K562 (cell line): Measurements from ENCODE around the gene ATP8B2. TPM values are rescaled to one million over a fixed set of nuclear protein-coding genes. Genes with fewer than 3 reads are reported as not detected.

Experiments used
- ARID2 ChIP-seq: fragments of 450-650 bp; IDR thresholded peaks from 2 replicates; pipeline ENCODE4 v1.6.1; 2017; ENCODE audit warnings: antibody characterized with exemption, mild to moderate bottlenecking
- CC2D1A ChIP-seq: fragments of 450-650 bp; IDR thresholded peaks from 2 replicates; pipeline ENCODE4 v1.6.1; 2017; ENCODE audit warnings: mild to moderate bottlenecking
- E2F3 ChIP-seq: fragments of 250-450 bp; sonication (Bioruptor Pico); IDR thresholded peaks from 2 replicates; pipeline ENCODE4 v1.4.0; 2020; ENCODE audit warnings: mild to moderate bottlenecking
- HCFC1 ChIP-seq: IDR thresholded peaks from 2 replicates; pipeline ENCODE4 v1.6.1; 2012; ENCODE audit warnings: low read depth, low read length, improper control_type of control experiment
- MYBL2 ChIP-seq, 2 experiments: fragments of 450-650 bp in 1 of 2; sonication (generic) in 1 of 2; formaldehyde crosslinking in 1 of 2; IDR thresholded peaks; 2 replicates each; pipeline versions ENCODE4 v1.6.1 to v1.8.1; 2017 to 2022; ENCODE audit warnings: borderline replicate concordance in 1 of 2, inconsistent platforms in 1 of 2, low read depth in 1 of 2, mild to moderate bottlenecking in 1 of 2, missing genetic modification reagents in 1 of 2, moderate library complexity in 1 of 2
- RB1 ChIP-seq: fragments of 450-650 bp; IDR thresholded peaks from 2 replicates; pipeline ENCODE4 v1.6.1; 2017; ENCODE audit warnings: low read depth, mild to moderate bottlenecking
- TBL1XR1 ChIP-seq, 2 experiments: IDR thresholded peaks; 2 replicates each; pipeline ENCODE4 v1.6.1; 2012; ENCODE audit warnings: improper control_type of control experiment in 2 of 2, low read length in 2 of 2, mild to moderate bottlenecking in 1 of 2
- TEAD2 ChIP-seq: fragments of 450-650 bp; IDR thresholded peaks from 2 replicates; pipeline ENCODE4 v1.6.1; 2016; ENCODE audit warnings: missing genetic modification characterization, control low read depth, missing compliant biosample characterization
- ZNF3 ChIP-seq: fragments of 250-450 bp; sonication (Bioruptor Pico); IDR thresholded peaks from 2 replicates; pipeline ENCODE4 v1.5.0; 2021; ENCODE audit warnings: mild to moderate bottlenecking, moderate library complexity
- ZNF408 ChIP-seq: fragments of 250-450 bp; sonication (Bioruptor Pico); IDR thresholded peaks from 2 replicates; pipeline ENCODE4 v1.4.0; 2020; ENCODE audit warnings: low read depth, mild to moderate bottlenecking, moderate library complexity
- polyA plus RNA-seq, 8 experiments: library from polyadenylated mRNA; depleted of rRNA in 4 of 8; stranded (reverse) in 5 of 8; unstranded in 3 of 8; fragments of >200 nt; fragmentation: Nextera tagmentation in 2 of 8; fragmentation: Illumina TruSeq in 1 of 8; extraction: Ambion mirVana in 2 of 8; extraction: Trizol in 1 of 8; gene quantifications; 2 replicates each; pipeline versions ENCODE4 v1.2.1 to v1.2.3, GENCODE V29; 2011 to 2014; ENCODE audit warnings: inconsistent platforms in 1 of 8, missing spikeins in 1 of 8
- total RNA-seq, 7 experiments: library from RNA; depleted of rRNA in 6 of 7; stranded (reverse); fragments of >200 nt in 6 of 7; fragmentation: Illumina TruSeq in 2 of 7; extraction: Trizol in 2 of 7; gene quantifications; 2 replicates each; pipeline versions ENCODE4 v1.2.1 to v1.2.3, GENCODE V29; 2011 to 2021; ENCODE audit warnings: low replicate concordance in 1 of 7
- TF ChIP-seq, protein P1 (sequence below): sonication (generic); formaldehyde crosslinking; IDR thresholded peaks from 2 replicates; pipeline ENCODE4 v1.8.0; 2022; ENCODE audit warnings: mild to moderate bottlenecking, missing genetic modification reagents
- TF ChIP-seq, protein P2 (sequence below): sonication (generic); formaldehyde crosslinking; IDR thresholded peaks from 2 replicates; pipeline ENCODE4 v1.9.0; 2022; ENCODE audit warnings: mild to moderate bottlenecking, missing genetic modification reagents
- TF ChIP-seq, protein P3 (sequence below): fragments of 250-450 bp; sonication (Bioruptor Pico); IDR thresholded peaks from 2 replicates; pipeline ENCODE4 v1.8.0; 2021; ENCODE audit warnings: moderate library complexity, mild to moderate bottlenecking, inconsistent platforms

Gene ATP8B2
- total and polyA plus RNA-seq, 9 of the 15 experiments (the other 6 are each of a cell fraction or from before 2014, with no cell fraction given) = 0.27 to 33.2 (median 18.4) TPM

DNA sequence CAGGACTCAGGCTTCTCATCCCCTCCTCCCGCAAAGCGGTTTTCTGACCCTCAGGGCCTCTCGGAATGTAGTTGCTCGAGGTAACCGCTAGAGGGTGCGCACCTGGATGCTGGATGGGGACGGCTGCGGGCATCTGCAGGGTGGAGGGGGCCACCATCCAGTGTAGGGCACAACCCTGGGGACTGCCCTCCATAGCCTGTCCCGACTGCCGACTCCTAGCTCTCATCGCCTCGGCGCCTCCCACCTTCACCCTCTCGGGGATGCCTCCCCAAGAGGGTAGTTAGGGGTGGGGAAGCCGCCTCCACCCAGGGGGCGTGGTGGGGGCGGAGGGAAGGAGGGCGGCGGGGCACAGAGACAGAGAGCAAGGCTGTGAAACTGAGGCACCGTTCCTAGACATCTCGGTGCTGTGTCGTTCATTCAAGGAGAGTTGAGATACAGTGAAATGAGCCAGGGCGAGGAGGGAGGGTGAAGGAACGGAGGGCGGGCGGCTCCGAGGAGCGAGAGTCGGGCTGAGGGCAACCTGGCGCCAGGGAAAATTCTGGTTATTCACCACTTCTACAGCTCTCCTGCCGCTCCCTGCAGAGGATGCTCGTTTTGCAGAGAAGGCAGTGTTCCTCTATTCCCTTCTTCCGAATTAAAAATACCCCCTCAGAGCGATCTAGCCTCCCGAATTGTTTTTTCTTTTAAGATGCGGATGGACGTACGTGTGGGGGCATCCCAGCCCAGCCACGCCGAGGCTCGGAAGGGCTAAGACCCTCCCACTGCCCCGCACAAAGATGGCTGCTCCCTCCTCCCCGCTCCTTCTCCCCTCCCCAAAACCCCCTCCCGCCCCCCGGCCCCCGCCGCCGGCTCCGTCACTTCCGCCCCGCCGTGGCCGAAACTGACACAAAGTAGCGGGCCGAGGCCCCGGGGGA, at the start of gene ATP8B2 (continued):
- TF ChIP-seq, protein P1, sequence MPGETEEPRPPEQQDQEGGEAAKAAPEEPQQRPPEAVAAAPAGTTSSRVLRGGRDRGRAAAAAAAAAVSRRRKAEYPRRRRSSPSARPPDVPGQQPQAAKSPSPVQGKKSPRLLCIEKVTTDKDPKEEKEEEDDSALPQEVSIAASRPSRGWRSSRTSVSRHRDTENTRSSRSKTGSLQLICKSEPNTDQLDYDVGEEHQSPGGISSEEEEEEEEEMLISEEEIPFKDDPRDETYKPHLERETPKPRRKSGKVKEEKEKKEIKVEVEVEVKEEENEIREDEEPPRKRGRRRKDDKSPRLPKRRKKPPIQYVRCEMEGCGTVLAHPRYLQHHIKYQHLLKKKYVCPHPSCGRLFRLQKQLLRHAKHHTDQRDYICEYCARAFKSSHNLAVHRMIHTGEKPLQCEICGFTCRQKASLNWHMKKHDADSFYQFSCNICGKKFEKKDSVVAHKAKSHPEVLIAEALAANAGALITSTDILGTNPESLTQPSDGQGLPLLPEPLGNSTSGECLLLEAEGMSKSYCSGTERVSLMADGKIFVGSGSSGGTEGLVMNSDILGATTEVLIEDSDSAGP (CRISPR knock-in tag) = no peak
- no peak for TF ChIP-seq ZNF408 (CRISPR knock-in tag)
- TF ChIP-seq, protein P2, sequence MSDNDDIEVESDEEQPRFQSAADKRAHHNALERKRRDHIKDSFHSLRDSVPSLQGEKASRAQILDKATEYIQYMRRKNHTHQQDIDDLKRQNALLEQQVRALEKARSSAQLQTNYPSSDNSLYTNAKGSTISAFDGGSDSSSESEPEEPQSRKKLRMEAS (CRISPR knock-in tag) = no peak
- TF ChIP-seq TEAD2 (tag) = peak; percentile 47; the same call in 1 of the 2 replicates
- no peak for TF ChIP-seq CC2D1A
- TF ChIP-seq E2F3 (CRISPR knock-in tag) = no peak
- no peak for TF ChIP-seq ARID2
- peak; percentile 56 for TF ChIP-seq HCFC1
- no peak for TF ChIP-seq TBL1XR1 (IDR thresholded peaks at IDR 0.05; ENCODE audit: low read length in 2 of 2)
- TF ChIP-seq ZNF3 = no peak
- TF ChIP-seq MYBL2 (IDR thresholded peaks at IDR 0.05; ENCODE audit: low read depth) = no peak
- TF ChIP-seq MYBL2 (CRISPR knock-in tag; IDR thresholded peaks at IDR 0.05; ENCODE audit: borderline replicate concordance) = no peak
- TF ChIP-seq RB1 = peak; percentile 65; the same call in 1 of the 2 replicates
- TF ChIP-seq, protein P3, sequence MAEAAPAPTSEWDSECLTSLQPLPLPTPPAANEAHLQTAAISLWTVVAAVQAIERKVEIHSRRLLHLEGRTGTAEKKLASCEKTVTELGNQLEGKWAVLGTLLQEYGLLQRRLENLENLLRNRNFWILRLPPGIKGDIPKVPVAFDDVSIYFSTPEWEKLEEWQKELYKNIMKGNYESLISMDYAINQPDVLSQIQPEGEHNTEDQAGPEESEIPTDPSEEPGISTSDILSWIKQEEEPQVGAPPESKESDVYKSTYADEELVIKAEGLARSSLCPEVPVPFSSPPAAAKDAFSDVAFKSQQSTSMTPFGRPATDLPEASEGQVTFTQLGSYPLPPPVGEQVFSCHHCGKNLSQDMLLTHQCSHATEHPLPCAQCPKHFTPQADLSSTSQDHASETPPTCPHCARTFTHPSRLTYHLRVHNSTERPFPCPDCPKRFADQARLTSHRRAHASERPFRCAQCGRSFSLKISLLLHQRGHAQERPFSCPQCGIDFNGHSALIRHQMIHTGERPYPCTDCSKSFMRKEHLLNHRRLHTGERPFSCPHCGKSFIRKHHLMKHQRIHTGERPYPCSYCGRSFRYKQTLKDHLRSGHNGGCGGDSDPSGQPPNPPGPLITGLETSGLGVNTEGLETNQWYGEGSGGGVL (CRISPR knock-in tag) = no peak
